Ramos (cell line): ENCODE data around the gene PPP2R3A.
"Not testable (repeated sequence)": the region's sequence is repeated elsewhere in the genome, so short reads cannot be mapped to it uniquely, and the experiment has no call there.

ENCODE experiments used
- in situ Hi-C: fragments of 300-500 bp; cut with MboI; formaldehyde crosslinking; loops from one replicate; pipeline ENCODE4 v1.14.3; 2022; ENCODE audit warnings: low sequenced_read_pairs; ENCODE audit not compliant: unreplicated experiment

The PPP2R3A gene

DNA sequence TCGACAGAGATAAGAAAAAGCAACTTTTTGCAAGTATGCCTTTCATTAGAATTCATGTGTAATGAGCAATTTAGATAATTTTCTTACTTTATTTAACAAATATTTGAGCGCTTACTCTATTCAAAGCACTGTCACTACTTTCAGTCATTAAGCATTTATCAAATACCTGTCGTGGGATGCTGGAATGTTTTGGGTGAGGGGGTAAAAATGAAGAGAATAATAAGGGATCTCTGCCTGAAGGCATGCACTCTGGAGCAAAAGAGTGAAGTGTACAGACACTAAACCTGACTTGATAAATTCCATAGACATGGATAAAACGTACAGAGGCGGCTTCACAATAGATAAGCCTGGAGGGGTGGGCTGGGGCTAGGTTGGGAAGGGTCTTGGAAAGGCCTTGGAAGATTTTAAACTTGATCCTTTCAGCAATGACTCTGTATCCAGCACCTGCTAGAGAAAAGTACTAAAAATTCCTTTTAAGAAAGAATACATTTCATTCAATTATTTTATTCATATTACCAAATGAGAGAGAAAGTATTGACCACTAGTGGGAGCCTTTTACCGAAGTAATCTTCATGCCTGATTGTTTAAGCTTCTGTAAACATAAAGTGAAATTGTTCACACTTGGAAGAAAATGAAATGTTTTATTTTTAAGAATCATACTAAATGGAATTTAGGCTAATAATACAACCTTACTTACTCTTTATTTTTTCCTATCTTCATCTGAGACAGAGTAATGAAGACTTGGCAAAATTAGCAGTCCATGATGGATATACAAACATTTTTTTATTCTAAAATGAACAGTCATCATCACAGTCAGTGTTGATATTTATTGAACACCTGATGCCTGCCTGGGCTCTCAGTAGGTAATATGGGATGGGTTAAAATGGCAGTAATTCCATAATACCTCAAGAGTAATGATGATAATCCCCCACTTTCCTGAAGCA, 113.2 kb downstream of the PPP2R3A start:
- in situ Hi-C loops: loop anchor here (10.0 kb wide), 1 partner anchor 676 kb away; the partner anchor contains the start of gene STAG1

DNA sequence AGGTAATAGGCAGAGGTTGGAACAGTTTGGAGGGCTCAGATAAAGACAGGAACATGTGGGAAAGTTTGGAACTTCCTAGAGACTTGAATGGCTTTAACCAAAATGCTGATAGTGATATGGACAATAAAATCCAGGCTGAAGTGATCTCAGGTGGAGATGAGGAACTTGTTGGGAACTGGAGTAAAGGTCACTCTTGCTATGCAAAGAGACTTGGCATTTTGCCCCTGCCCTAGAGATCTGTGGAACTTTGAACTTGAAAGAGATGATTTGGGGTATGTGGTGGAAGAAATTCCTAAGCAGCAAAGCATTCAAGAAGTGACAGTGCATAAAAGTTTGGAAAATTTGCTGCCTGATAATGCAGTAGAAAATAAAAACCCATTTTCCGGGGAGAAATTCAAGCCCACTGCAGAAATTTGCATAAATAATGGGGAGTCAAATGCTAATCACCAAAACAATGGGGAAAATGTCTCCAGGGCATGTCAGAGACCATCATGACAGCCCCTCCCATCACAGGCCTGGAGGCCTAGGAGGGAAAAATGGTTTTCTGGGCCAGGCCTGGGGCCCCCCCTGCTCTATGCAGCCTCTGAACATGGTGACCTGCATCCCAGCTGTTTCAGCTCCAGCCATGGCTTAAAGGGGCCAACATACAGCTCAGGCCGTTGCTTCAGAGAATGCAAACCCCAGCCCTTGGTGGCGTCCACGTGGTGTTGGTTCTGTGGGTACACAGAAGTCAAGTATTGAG, 118.3 kb downstream of the PPP2R3A start:
- in situ Hi-C loops: not testable (repeated sequence)

DNA sequence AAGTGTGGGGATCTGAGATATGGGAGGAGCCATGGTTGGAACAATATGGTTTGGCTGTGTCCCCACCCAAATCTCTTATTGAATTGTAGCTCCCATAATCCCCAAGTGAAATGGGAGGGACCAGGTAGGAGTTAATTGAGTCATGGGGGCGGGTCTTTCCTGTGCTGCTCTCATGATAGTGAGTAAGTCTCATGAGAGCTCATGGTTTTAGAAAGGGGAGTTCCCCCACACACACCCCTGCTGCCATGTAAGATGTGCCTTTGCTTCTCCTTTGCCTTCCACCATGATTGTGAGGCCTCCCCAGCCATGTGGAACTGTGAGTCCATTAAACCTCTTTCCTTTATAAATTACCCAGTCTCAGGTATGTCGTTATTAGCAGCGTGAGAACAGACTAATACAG, 119.5 kb downstream of the PPP2R3A start:
- in situ Hi-C loops: not testable (repeated sequence)

DNA sequence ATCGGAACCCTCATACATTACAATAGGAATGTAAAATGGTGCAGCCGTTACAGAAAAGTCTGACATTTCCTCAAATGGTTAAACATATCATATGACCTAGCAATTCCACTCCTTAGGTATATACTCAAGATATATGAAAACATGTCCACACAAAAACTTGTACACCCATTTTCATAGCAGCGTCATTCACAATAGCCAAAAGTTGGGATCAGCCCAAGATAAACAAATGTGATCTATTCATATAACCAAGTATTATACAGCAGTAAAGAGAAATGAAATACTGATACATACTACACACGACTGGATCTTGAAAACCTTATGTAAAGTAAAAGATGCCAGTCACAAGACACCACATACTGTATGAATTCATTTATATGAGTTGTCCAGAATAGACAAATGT, 128.2 kb downstream of the PPP2R3A start:
- in situ Hi-C loops: no loop called here

DNA sequence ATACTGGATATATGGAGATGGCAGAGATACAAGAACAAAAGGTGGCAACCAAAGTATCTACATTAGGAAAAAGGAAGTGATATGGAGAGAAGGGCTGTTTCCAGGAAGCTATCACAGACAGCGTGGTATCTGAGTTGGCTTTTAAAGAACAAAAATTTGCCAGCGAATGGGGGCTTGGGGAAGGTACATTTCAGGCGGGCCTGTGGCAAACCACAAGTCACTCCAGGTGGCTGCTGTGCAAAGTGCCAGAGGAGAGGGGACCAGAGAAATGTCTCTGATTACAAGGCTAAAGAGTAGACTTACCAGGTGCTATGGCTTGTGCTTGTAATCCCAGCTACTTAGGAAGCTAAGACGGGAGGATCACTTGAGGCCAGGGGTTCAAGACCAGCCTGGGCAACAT, 139.5 kb downstream of the PPP2R3A start:
- in situ Hi-C loops: no loop called here

DNA sequence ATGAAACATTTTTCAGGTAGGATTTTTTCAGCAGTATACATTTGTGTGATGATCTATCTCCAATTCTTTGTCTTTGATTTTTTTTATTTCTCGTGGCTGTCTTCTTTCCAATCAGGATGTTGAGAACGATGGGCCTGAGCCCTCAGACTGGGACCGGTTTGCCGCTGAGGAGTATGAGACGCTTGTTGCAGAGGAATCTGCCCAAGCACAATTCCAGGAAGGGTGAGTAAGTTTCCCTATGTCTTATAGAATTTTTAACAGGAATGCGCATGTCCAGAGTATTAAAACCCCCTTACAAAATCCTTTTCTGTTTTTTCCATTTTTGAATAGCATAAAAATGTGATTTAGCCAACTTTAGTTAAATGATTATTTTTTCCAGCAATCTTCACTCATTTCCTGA, 140.6 kb downstream of the PPP2R3A start:
- in situ Hi-C loops: no loop called here

DNA sequence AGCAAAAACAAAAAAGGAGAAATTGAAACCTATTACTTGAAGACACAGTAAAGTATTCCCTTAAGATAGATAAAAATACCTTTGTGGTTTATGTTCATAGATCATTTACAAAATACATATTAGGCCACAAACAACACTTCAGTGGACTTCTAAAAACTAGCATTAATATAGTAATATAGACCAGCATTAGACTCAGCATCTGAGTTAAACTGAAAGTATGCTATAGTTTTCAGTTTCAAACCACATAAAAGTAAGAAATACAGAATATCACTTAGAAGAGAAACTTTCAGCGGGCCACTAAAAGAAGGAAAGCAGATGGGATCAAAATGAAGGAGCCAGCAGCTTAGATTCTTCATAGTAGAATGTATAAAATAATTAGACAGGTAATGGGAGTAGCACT, 144.0 kb downstream of the PPP2R3A start:
- in situ Hi-C loops: no loop called here

DNA sequence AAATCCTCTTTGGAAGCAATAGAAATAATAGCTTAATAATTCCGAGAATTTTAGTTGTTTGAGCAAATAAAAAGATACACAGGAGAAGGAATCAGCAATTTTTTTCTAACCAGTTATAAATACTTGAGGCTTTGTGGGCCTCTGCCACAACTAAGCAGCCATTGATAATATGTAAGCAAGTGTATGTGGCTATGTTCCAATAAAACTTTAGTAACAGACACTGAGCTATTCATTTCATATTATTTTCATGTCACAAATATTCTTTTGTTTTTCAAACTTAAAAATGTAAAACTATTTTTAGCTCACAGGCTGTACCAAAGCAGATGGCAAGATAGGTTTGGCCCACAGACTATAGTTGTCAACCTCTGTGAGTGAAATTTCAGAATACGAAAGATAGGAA, 145.0 kb downstream of the PPP2R3A start:
- in situ Hi-C loops: no loop called here

DNA sequence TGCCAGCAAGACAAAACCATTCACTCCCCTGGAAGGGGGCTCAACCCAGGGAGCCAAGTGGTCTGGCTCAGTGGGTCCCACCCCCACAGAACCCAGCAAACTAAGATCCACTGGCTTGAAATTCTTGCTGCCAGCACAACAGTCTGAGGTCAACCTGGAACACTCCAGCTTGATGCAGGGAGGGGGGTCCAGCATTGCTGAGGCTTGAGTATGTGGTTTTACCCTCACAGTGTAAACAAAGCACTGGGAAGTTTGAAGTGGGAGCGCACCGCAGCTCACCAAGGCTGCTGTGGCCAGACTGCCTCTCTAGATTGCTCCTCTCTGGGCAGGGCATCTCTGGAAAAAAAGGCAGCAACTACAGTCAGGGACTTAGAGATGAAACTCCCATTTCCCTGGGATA, 148.9 kb downstream of the PPP2R3A start:
- in situ Hi-C loops: no loop called here

DNA sequence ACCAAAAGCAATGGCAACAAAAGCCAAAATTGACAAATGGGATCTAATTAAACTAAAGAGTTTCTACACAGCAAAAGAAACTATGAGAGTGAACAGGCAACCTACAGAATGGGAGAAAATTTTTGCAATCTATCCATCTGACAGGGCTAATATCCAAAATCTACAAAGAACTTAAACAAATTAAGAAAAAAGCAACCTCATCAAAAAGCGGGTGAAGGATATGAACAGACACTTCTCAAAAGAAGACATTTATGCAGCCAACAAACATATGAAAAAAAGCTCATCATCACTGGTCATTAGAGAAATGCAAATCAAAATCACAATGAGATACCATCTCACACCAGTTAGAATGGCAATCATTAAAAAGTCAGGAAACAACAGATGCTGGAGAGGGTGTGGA, 153.8 kb downstream of the PPP2R3A start:
- in situ Hi-C loops: not testable (repeated sequence)

DNA sequence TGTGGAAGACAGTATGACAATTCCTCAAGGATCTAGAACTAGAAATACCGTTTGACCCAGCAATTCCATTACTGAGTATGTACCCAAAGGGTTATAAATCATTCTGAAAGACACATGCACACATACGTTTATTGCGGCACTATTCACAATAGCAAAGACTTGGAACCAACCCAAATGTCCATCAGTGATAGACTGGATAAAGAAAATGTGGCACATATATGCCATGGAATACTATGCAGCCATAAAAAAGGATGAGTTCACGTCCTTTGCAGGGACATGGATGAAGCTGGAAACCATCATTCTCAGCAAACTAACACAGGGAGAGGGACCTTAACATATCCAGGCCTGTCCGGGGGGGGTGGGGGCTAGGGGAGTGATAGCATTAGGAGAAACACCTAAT, 154.3 kb downstream of the PPP2R3A start:
- in situ Hi-C loops: not testable (repeated sequence)

DNA sequence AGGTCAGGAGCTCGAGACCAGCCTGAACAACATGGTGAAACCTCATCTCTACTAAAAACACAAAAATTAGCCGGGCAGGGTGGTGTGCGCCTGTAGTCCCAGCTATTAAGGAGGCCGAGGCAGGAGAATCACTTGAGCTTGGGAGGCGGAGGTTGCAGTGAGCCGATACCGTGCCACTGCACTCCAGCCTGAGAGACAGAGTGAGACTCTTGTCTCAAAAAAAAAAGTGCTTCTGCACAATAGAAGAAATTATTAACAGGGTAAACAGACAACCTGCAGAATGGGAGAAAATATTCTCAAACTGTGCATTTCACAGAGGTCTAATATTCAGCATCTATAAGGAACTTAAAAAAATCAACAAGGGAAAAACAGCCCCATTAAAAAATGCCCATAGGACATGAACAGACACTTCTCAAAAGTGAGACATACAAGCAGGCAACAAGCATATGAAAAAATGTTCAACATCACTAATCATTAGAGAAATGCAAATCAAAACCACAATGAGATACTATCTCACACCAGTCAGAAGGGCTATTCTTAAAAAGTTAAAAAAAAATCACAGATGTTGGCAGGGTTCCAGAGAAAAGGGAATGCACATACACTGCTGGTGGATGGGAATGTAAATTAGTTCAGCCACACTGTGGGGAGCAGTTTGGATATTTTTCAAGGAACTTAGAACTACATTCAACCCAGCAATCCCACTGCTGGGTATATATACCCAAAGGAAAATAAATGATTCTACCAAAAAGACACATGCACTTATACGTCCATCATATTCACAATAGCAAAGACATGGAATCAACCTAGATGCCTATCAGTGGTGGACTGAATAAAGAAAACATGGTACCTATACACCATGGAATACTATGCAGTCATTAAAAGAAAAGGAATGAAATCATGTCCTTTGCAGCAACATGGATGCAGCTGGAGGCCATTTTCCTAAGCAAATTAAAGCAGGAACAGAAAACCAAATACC, 155.1 kb downstream of the PPP2R3A start:
- in situ Hi-C loops: no loop called here

DNA sequence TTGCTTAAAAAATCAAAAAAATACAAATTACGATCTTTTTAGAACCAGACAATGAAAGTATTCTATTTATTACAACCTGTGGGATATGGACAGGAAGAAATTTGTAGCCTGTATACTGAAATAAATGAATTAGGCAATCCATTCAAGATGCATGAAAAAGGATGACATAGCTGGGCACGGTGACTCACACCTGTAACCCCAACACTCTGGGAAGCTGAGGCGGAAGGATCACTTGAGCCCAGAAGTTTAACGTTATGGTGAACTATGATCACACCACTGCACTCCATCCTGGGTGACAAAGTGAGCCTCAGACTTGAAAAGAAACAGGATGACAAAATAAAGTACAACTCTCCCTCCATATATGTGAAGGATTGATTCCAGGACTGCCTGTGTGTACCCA, 156.5 kb downstream of the PPP2R3A start:
- in situ Hi-C loops: no loop called here

DNA sequence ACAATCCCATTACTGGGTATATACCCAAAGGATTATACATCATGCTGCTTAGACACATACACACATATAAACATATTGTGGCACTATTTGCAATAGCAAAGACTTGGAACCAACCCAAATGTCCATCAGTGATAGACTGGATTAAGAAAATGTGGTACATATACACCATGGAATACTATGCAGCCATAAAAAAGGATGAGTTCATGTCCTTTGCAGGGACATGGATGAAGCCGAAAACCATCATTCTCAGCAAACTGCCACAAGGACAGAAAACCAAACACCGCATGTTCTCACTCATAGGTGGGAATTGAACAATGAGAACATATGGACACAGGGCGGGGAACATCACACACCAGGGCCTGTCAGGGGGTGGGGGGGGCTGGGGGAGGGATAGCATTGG, 166.1 kb downstream of the PPP2R3A start:
- in situ Hi-C loops: not testable (repeated sequence)

DNA sequence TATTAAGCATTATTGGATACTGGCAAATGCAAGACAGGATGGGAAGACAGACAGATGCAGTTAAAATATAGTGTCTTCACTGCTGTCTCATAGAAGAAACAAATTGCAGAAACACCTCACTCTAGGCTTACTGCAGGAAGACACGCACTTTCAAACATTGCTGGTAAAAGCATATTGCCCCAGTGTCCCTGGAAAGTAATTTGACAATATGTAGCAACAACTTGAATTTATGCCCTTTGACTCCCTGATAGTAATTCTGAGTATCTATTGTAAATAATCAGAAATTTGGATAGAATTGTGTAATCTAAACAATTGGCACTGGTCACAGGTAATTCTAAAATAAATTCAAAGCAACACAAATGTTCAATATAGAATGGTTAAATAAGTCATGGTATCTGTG, 168.6 kb downstream of the PPP2R3A start:
- in situ Hi-C loops: no loop called here

DNA sequence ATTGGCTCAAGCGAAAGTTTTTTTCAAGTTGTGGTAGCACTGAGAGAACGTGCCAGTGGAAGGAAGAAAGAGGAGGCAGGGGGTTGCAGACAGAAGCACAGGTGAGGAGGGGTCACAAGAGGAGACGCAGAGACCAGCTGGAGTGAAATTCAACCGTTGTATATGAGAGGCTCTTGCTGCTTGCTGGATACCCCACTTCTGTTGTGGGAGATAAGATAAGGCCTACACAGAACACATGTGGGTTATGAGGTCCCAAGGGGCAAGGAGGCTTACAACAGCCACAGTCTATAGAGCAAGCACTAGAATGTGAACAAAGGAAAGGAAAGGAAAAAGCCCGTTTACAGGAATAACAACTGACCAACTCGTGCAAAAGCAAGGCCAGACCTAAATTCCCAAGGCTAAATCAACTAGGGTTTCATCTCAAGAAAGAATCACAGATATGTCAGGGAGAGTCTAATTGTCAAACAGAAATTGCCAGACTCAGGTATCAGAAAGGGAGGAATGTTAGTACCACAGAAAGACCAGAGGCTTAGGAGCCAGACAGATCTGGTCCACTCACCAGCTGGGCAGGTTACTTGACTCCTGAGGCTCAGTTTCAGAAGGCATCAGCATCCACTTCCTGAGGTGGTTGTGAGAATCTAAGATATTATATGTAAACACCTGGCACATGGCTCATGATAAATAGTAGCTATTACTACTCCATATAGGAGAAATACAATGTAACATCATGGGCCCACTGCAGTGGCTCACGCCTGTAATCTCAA, 169.7 kb downstream of the PPP2R3A start:
- in situ Hi-C loops: no loop called here

DNA sequence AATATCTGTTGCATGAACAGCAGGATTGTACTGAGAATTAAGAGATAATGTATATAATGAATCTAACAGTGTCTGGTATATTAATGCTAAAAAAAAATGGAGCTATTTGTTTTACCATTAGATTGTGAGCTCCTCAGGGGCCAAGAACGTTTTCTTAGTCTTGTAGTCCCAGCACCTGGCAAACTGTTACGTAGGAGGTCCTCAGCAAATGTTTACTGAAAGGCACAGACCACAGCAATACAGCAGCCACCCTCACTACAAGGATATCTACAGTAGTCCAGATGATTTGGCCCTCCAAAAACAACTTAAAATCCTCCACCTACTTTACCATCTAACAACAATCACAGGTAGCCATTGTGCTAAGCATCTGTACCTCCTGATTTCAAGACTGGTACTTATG, 170.9 kb downstream of the PPP2R3A start:
- in situ Hi-C loops: no loop called here

DNA sequence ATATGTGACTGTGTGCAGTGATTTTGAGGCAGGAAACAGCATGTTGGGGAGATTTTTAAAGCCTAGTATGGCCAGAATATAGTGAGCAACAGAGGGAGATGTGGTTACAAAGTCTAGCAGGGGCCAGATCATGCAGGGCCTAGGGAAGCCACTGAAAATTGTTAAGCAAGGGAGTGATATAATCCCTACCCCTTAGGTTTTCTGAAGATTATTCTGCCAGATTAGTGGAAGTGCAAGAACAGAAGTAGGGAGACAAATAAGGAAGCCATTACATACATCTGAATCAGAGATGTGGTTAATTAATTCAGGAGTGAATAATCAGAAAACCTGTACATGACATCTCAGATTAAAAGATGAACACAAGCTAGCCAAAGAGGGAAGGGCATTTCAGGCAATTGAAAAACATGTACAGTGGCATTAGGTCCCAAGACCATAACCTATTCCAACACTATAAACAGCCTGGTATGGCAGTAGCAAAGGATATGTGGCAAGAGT, 175.8 kb downstream of the PPP2R3A start:
- in situ Hi-C loops: no loop called here

DNA sequence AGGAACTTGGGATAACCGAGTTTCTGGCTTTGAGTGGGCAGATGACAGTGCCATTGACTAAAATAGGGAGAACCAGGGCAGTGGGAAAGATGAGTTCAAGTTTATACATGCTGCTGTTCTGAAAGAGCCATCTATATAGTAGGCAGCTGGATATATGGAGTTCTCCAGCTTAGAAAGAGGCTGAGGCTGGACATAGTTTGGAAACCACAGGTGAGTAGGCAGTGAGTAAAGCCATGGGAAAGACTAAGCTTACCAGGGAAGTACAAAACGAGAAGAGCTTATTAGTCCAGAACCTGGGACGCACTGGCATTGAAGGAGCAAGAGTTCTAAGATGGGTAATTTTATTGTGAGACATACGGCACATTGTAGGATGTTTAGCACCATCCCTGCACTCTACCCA, 176.4 kb downstream of the PPP2R3A start:
- in situ Hi-C loops: no loop called here
